ENCODE measurements around the gene ATAD2B.

Gene ATAD2B

GRCh38 chr2:23705771-23706612 lies 220.9 kb downstream of the ATAD2B start:
- no peak for FAIRE-seq
- no peak for TF ChIP-seq POLR2A (IDR thresholded peaks at IDR 0.05; ENCODE audit: low read depth, low read length)
- DNase-seq (ENCODE audit: insufficient read length) = peak; percentile 8

- FAIRE-seq (no peak), DNase-seq (ENCODE audit: insufficient read length) (peak; percentile 10)
- TF ChIP-seq POLR2A (IDR thresholded peaks at IDR 0.05; ENCODE audit: low read depth, low read length) = no peak
- no peak for TF ChIP-seq TAF1 (IDR thresholded peaks at IDR 0.05; ENCODE audit: borderline replicate concordance, low read depth, low read length)
- TF ChIP-seq POLR2AphosphoS5 (IDR thresholded peaks at IDR 0.05; ENCODE audit: low read depth, low read length) = no peak
Observed at GRCh38 chr2:23703583-23704385, 223.1 kb downstream of the ATAD2B start.

GRCh38 chr2:23703037-23703582 lies 223.8 kb downstream of the ATAD2B start:
- DNase-seq (ENCODE audit: insufficient read length) (no peak), FAIRE-seq (no peak)
- TF ChIP-seq TAF1 (IDR thresholded peaks at IDR 0.05; ENCODE audit: borderline replicate concordance, low read depth, low read length) (no peak), POLR2AphosphoS5 (IDR thresholded peaks at IDR 0.05; ENCODE audit: low read depth, low read length) (no peak), POLR2A (IDR thresholded peaks at IDR 0.05; ENCODE audit: low read depth, low read length) (no peak)

- TF ChIP-seq TAF1 (IDR thresholded peaks at IDR 0.05; ENCODE audit: borderline replicate concordance, low read depth, low read length) (no peak), POLR2AphosphoS5 (IDR thresholded peaks at IDR 0.05; ENCODE audit: low read depth, low read length) (no peak), POLR2A (IDR thresholded peaks at IDR 0.05; ENCODE audit: low read depth, low read length) (no peak)
- DNase-seq (ENCODE audit: insufficient read length) (no peak), FAIRE-seq (no peak)
Observed at GRCh38 chr2:23700627-23701026, 226.3 kb downstream of the ATAD2B start.

GRCh38 chr2:23699580-23699925 lies 227.4 kb downstream of the ATAD2B start:
- no peak for TF ChIP-seq TAF1 (IDR thresholded peaks at IDR 0.05; ENCODE audit: borderline replicate concordance, low read depth, low read length)
- TF ChIP-seq POLR2A (IDR thresholded peaks at IDR 0.05; ENCODE audit: low read depth, low read length) = no peak
- no peak for TF ChIP-seq POLR2AphosphoS5 (IDR thresholded peaks at IDR 0.05; ENCODE audit: low read depth, low read length)
- DNase-seq (ENCODE audit: insufficient read length) = no peak
- FAIRE-seq = no peak

GRCh38 chr2:23698721-23699579 lies 228.0 kb downstream of the ATAD2B start:
- no peak for DNase-seq (ENCODE audit: insufficient read length)
- no peak for TF ChIP-seq POLR2AphosphoS5 (IDR thresholded peaks at IDR 0.05; ENCODE audit: low read depth, low read length)
- no peak for TF ChIP-seq POLR2A (IDR thresholded peaks at IDR 0.05; ENCODE audit: low read depth, low read length)
- no peak for TF ChIP-seq TAF1 (IDR thresholded peaks at IDR 0.05; ENCODE audit: borderline replicate concordance, low read depth, low read length)
- FAIRE-seq = no peak

All from GM12892 (cell line).